Measurements from ENCODE around the gene OSM.

- TF ChIP-seq, protein P1, sequence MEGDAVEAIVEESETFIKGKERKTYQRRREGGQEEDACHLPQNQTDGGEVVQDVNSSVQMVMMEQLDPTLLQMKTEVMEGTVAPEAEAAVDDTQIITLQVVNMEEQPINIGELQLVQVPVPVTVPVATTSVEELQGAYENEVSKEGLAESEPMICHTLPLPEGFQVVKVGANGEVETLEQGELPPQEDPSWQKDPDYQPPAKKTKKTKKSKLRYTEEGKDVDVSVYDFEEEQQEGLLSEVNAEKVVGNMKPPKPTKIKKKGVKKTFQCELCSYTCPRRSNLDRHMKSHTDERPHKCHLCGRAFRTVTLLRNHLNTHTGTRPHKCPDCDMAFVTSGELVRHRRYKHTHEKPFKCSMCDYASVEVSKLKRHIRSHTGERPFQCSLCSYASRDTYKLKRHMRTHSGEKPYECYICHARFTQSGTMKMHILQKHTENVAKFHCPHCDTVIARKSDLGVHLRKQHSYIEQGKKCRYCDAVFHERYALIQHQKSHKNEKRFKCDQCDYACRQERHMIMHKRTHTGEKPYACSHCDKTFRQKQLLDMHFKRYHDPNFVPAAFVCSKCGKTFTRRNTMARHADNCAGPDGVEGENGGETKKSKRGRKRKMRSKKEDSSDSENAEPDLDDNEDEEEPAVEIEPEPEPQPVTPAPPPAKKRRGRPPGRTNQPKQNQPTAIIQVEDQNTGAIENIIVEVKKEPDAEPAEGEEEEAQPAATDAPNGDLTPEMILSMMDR (IDR thresholded peaks at IDR 0.05), result no peak
- TF ChIP-seq POLR2A (IDR thresholded peaks at IDR 0.05), result no peak
- TF ChIP-seq POLR2AphosphoS5 (IDR thresholded peaks at IDR 0.05), result no peak
Measured at GRCh38 chr22:30295576-30295975, 28.9 kb upstream of the OSM start.

All from gastroesophageal sphincter (tissue), 3 donors.